Activated T-helper 2 cell treated with anti-CD3 and anti-CD28 coated beads, Interferon-gamma antibody, Interleukin-2, Interleukin-4, amounts not matched to agents 10 μg/mL and 5 μg/mL and 100 μg/mL, durations not matched to agents 14 hours and 24 hours and 36 hours (primary cell): ENCODE measurements around the gene GAREM1. TPM values are rescaled to one million over a fixed set of nuclear protein-coding genes. Genes with fewer than 3 reads are reported as not detected.

Source experiments
- DNase-seq: peaks from one replicate; pipeline ENCODE4 v3.0.0; 2021; ENCODE audit warnings: low spot score
- H3K27ac Mint-ChIP-seq: one replicate; pipeline ENCODE4 v1.8.0; 2021; ENCODE audit warnings: mixed read lengths
- H3K27me3 Mint-ChIP-seq: one replicate; pipeline ENCODE4 v1.8.0; 2021; ENCODE audit warnings: low read depth, mixed read lengths
- H3K36me3 Mint-ChIP-seq: one replicate; pipeline ENCODE4 v1.8.0; 2021; ENCODE audit warnings: low read depth, mixed read lengths
- H3K4me1 Mint-ChIP-seq: one replicate; pipeline ENCODE4 v1.8.0; 2021; ENCODE audit warnings: low read depth, mixed read lengths
- H3K4me3 Mint-ChIP-seq: one replicate; pipeline ENCODE4 v1.8.0; 2021; ENCODE audit warnings: low read depth, mild to moderate bottlenecking, moderate library complexity, mixed read lengths
- H3K9me3 Mint-ChIP-seq: one replicate; pipeline ENCODE4 v1.8.0; 2021; ENCODE audit warnings: mixed read lengths
- intact Hi-C: fragments of 100-400 bp; cut with micrococcal nuclease; formaldehyde crosslinking; loops from one replicate; pipeline ENCODE4 v1.15.1; 2023
- total RNA-seq: library from RNA; stranded (reverse); gene quantifications from 2 replicates; pipeline ENCODE4 v1.2.3, GENCODE V29; 2022

GAREM1 gene
- total RNA-seq, 1 donor from 2014 or later = not detected

DNA sequence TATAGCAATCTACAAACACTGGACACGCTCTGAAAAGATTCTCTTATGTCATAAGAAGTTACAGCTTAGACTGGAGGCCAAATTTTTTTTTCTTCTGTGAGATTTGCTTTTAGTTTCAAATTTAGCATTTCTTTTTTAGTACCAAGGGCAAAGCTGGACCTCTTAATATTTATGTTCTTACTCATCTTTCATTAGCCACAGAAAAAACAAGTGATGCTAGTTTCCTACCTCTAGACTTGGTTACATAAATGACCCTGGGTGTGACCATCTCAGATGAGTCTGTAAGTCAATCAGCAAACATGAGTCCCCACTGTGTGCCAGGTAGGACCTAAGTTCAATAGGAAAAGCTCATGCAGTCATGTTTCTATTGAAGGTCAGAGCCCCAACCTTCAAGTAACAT lies 186.4 kb downstream of the GAREM1 start:
- Mint-ChIP-seq H3K36me3 (no peaks in the 10 kb centered on the region), H3K27me3 (peaks cover 2% of the 10 kb centered on the region), H3K4me3 (no peak overlapping the region), H3K27ac (no peak overlapping the region), H3K4me1 (no peaks in the 10 kb centered on the region), H3K9me3 (no peaks in the 10 kb centered on the region)
- intact Hi-C loops = loop anchor here (10.0 kb wide), 1 partner anchor 191 kb away; the partner anchor contains the start of gene GAREM1
- DNase-seq = no peak

DNA sequence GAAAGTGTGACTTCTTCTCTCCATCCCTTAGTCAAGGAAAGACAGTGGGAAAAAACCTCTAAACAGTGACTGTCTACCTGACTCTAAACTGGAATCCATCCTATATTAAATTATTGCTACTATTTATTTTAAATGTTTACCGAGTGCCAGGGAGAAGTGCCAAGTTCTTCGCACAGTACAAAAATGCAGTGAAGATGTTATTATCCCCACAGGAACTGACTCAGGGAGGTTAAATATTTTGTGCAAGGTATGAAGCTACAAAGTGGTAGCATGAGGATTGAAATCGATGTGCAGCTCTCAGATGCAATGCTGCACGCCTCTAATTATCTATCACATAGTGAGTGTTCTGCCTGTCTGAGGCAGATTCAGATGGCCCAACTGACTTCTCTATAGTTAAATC lies 189.8 kb downstream of the GAREM1 start:
- no peaks in the 10 kb centered on the region for H3K36me3 Mint-ChIP-seq
- H3K4me1 Mint-ChIP-seq = peaks cover 1% of the 10 kb centered on the region
- H3K27me3 Mint-ChIP-seq = peaks cover 17% of the 10 kb centered on the region
- H3K9me3 Mint-ChIP-seq = no peaks in the 10 kb centered on the region
- no peak overlapping the region for H3K27ac Mint-ChIP-seq
- intact Hi-C loops = loop anchor here (10.0 kb wide), 1 partner anchor 194 kb away; the partner anchor contains the start of gene GAREM1
- DNase-seq = no peak
- H3K4me3 Mint-ChIP-seq = no peak overlapping the region

DNA sequence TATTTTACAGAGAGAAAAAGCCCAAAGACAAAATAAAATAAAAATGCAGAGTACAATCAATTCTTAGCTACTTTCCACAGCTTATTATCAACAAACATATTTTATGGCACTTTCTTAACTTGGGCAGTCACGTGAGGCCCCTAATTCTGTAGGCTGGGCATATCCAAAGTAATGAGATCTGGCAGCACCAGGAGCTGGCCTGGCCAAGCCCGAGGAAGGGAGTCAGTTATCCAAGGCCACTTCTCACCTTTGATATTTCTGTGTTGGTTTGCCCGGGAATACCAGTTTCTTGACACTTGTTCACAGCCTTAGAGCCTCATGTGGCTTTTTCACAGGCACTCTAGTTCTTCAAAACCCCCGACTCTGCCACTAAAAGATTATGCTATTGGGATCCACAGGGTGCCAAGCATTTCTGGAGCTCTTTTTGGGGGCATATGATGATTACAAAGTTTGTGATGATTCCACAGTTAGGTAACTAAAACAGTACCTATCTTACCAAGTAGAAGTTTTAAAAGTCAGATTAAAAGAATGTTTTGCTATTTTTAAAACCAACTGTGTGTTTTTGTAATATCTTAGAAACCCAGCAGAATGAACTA lies 190.4 kb downstream of the GAREM1 start:
- Mint-ChIP-seq H3K36me3 (no peaks in the 10 kb centered on the region), H3K4me3 (no peak overlapping the region), H3K27me3 (peaks cover 17% of the 10 kb centered on the region), H3K9me3 (no peaks in the 10 kb centered on the region), H3K27ac (no peak overlapping the region), H3K4me1 (peaks cover 1% of the 10 kb centered on the region)
- intact Hi-C loops = loop anchor here (10.0 kb wide), 1 partner anchor 195 kb away; the partner anchor contains the start of gene GAREM1
- no peak for DNase-seq

DNA sequence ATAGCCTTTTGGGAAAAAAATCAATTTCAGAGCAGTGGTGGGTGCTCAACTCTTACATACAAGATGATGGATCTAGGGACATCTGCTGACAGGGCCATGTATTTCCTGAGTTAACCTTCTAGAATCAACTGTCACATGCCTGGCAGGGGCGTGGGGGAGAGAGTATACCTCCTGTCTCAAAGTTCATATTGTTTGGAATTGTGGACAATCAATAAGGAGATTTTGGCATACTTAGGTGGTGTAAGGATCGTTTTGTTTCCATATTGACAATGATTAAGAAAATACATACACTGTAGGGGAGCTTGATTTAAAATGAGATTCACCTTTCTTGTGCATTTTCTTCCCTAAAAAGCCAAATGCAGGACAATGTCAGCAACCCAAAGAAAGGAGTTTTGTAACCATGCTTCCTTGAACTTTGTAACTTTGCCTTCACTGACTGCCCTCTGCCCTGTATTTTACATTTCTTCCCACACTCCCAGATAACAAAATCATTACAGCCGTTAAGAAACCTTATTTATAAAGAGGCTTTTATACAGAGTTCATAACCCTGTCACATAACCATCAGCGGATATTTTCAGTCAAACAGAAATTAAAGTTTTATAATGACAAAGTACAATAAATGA lies 192.4 kb downstream of the GAREM1 start:
- Mint-ChIP-seq H3K27me3 (peaks cover 17% of the 10 kb centered on the region), H3K27ac (no peak overlapping the region), H3K4me1 (peaks cover 1% of the 10 kb centered on the region), H3K36me3 (no peaks in the 10 kb centered on the region), H3K9me3 (no peaks in the 10 kb centered on the region), H3K4me3 (no peak overlapping the region)
- no peak for DNase-seq
- intact Hi-C loops = loop anchor here (10.0 kb wide), 1 partner anchor 123 kb away; no protein-coding TSS in a partner anchor

DNA sequence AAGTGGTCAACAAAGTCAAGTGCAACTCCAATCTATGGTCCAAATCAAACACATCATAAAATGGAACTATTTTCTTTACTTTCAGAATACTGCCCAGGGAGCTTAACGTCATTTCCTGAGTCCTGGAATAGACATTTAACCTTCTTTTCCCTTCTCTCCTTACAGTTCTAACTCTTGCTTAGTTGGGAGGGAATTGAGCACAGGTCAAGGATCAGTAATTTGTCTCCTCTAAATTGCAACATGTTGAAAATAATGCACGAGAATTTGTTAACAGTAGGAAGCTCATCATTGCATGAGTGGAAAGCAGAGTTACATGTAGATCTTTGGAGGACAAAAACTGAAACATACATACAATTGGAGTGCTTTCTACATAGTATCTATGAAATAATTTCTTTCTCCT lies 193.1 kb downstream of the GAREM1 start:
- peaks cover 17% of the 10 kb centered on the region for H3K27me3 Mint-ChIP-seq
- DNase-seq = no peak
- H3K27ac Mint-ChIP-seq = no peak overlapping the region
- intact Hi-C loops = loop anchor here (10.0 kb wide), 1 partner anchor 123 kb away; no protein-coding TSS in a partner anchor
- no peak overlapping the region for H3K4me3 Mint-ChIP-seq
- peaks cover 1% of the 10 kb centered on the region for H3K4me1 Mint-ChIP-seq
- H3K9me3 Mint-ChIP-seq = no peaks in the 10 kb centered on the region
- H3K36me3 Mint-ChIP-seq = no peaks in the 10 kb centered on the region

DNA sequence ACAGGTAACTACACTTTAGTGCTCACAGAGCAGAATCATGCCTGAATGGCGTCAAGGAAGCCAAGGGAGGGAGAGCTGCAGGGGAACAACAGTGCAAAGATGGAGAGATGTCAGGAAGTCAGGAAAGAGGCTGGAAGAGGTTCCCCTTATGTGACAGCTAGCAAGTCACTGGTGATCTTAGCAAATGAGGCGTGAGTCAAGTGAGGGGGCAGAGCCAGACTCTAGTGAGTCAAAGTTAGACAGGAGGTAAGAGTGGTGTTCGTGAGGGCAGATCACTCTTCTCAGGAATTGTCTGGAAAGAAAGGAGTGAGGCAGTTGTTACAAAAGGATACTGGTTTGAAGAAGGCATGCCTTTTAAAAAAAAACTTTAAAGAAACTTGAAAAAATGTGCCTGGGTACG lies 193.8 kb downstream of the GAREM1 start:
- no peak for DNase-seq
- Mint-ChIP-seq H3K27ac (no peak overlapping the region), H3K36me3 (no peaks in the 10 kb centered on the region), H3K4me3 (no peak overlapping the region), H3K9me3 (no peaks in the 10 kb centered on the region), H3K27me3 (peaks cover 17% of the 10 kb centered on the region), H3K4me1 (peaks cover 1% of the 10 kb centered on the region)
- intact Hi-C loops = loop anchor here (10.0 kb wide), 1 partner anchor 122 kb away; no protein-coding TSS in a partner anchor

DNA sequence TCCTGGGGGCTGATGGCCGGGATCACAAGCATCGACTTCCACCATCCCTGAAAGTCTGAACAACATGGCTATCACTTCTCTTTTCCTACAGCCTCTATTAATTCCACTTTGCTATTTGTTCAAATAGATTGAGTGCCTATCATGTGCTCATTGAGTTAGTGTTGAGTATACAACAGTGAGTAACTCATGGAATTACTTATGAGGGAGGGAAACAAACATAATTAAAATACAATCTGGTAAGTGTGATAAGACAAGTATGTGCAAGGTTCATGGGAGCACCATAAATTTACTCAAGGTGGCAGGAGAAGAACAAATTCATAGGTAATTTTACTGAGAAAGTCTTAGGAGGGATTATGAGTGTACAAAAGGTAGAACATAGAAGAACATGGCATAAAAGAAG lies 194.4 kb downstream of the GAREM1 start:
- H3K4me1 Mint-ChIP-seq = peaks cover 1% of the 10 kb centered on the region

DNA sequence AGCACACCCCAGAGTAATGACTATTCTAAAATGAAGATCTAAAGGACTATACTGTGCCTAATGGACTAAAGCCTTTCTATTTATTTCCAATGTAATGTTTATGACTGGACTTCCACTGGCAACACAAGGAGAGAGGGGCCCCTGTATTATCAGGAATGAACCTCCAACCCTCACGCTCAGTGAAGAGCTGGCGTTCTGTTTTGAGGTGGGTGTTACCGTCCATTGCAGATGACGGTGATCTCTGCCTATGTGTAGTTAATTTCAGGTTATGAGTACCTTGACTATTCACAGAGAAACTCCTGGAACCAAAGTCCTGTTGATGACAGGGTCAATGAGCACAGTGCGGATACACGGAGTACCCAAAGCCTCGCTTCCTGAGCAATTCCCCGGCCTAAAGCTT lies 195.5 kb downstream of the GAREM1 start:
- Mint-ChIP-seq H3K9me3 (no peaks in the 10 kb centered on the region), H3K27ac (no peak overlapping the region), H3K27me3 (peaks cover 17% of the 10 kb centered on the region), H3K4me1 (peaks cover 1% of the 10 kb centered on the region), H3K36me3 (no peaks in the 10 kb centered on the region), H3K4me3 (no peak overlapping the region)
- intact Hi-C loops = loop anchor here (10.0 kb wide), 1 partner anchor 120 kb away; no protein-coding TSS in a partner anchor
- DNase-seq = no peak

More for the DNA sequence above, 194.4 kb downstream of the GAREM1 start:
- Mint-ChIP-seq H3K9me3 (no peaks in the 10 kb centered on the region), H3K27me3 (peaks cover 17% of the 10 kb centered on the region), H3K27ac (no peak overlapping the region), H3K36me3 (no peaks in the 10 kb centered on the region), H3K4me3 (no peak overlapping the region)
- intact Hi-C loops = loop anchor here (10.0 kb wide), 1 partner anchor 121 kb away; no protein-coding TSS in a partner anchor
- DNase-seq = no peak

DNA sequence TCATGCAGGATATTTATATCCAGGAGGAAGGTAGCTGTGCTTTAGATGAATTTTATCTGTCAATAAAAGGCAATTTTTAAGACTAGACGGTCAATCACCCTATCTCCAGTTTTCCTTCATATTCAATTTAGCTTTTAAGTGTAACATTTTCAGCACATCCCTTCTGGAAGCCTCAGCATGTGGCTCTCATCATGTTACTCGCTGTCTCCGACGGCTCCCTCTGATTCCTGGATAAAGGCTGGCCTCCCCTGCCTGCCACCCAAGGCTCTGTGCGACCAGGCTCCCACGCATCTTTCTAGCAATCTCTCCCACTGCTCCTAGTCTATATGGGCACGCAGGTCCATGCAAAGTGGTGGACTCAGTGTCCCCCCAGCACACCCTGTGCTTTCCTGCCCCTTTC lies 196.4 kb downstream of the GAREM1 start:
- Mint-ChIP-seq H3K4me3 (no peak overlapping the region), H3K36me3 (no peaks in the 10 kb centered on the region), H3K27ac (no peak overlapping the region), H3K4me1 (peaks cover 1% of the 10 kb centered on the region), H3K27me3 (peaks cover 17% of the 10 kb centered on the region), H3K9me3 (no peaks in the 10 kb centered on the region)
- DNase-seq = no peak
- intact Hi-C loops = loop anchor here (10.0 kb wide), 1 partner anchor 120 kb away; no protein-coding TSS in a partner anchor

DNA sequence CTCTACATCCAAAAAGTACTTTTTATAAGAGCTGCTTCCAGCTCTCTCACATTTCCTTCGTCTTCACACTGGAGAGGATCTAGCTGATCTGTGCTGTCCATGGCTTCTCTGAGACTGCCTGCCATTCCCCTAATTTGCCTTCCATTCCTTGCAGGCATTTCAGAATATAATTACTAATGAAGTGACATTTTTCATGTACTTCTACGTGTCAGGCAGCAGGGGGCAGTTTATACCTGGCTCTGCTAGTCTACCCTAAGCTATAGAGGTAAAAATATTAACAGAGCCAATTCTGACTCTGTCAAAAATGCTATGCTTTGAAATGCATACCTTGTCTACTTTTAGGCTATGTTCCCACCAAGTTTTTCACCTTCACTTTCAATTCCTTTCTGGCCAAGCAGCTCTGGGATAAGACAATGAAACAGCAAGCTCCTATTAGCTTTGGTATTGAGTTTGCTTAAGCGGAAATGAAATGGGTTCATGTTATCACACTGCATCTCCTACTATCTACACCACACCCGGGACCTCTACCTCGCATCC lies 198.9 kb downstream of the GAREM1 start:
- Mint-ChIP-seq H3K27ac (no peak overlapping the region), H3K9me3 (no peaks in the 10 kb centered on the region), H3K4me1 (no peaks in the 10 kb centered on the region), H3K27me3 (peaks cover 6% of the 10 kb centered on the region), H3K36me3 (no peaks in the 10 kb centered on the region), H3K4me3 (no peak overlapping the region)
- no peak for DNase-seq
- intact Hi-C loops = loop anchor here (1.0 to 10.0 kb wide), 2 partner anchors 117 to 281 kb away; no protein-coding TSS in a partner anchor

DNA sequence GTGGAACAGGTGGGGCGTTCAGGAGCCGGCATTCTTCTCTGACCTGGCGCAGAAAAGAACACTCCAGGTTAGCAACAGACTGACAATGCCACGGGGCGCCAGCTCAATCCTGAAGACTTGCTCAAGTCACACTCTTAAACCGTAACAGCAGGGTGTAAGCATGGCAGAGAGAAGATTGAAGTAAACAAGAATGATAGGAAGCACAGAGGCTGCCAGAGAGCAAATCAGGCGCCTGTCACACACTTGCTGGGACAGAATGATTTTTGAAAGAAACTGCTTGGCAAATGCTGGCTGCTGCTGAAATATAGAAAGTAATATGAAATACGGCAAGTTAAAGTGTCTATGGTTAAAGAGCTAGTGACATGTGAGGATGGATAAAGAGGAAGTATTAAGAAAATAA lies 200.3 kb downstream of the GAREM1 start:
- Mint-ChIP-seq H3K9me3 (no peaks in the 10 kb centered on the region), H3K4me1 (no peaks in the 10 kb centered on the region), H3K27ac (no peak overlapping the region), H3K27me3 (no peaks in the 10 kb centered on the region), H3K36me3 (no peaks in the 10 kb centered on the region), H3K4me3 (no peak overlapping the region)
- intact Hi-C loops = loop anchor here (10.0 kb wide), 1 partner anchor 116 kb away; no protein-coding TSS in a partner anchor
- DNase-seq = no peak

DNA sequence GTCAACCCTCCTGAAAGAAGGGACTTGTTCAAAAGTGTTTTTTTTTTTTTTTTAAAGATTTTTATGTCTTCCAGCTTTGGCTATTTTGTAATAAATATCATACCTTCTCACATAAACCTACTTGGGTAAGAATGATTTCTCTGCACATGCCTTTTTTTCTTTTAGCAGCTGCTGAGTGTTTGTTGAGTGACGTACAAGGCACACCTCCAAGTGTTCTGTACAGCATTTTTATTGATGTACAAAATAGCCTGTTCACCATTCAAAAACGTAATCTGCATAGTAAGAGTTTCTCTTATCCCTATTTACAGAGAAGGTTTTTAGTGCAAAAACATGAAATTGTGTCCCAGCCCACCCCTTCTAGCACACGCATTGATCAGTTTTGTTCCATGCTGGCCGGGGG lies 203.2 kb downstream of the GAREM1 start:
- no peak overlapping the region for H3K27ac Mint-ChIP-seq
- H3K36me3 Mint-ChIP-seq = no peaks in the 10 kb centered on the region
- intact Hi-C loops = no loop called here
- DNase-seq = no peak
- peaks cover 8% of the 10 kb centered on the region for H3K27me3 Mint-ChIP-seq
- no peaks in the 10 kb centered on the region for H3K9me3 Mint-ChIP-seq
- H3K4me1 Mint-ChIP-seq = no peaks in the 10 kb centered on the region
- H3K4me3 Mint-ChIP-seq = no peak overlapping the region

DNA sequence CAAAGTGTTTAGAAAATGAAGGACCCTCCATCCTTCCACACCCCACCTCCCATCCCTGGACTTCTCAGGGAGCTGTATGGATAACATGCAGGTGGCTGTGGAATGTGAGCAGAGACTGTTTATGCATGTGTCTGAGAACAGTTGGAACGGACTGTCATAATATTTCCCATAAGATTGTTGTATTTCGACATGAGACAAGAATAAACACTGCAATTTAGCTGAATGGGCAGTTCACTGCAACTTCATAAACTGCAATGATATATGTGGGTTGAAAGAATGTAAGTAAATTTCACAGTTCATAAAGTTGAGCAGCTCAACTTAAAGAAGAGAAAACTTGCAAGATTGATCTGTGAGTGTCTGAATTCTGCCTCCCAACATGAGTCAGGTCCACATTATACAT lies 206.3 kb downstream of the GAREM1 start:
- H3K9me3 Mint-ChIP-seq = no peaks in the 10 kb centered on the region
- no peak for DNase-seq
- no peaks in the 10 kb centered on the region for H3K4me1 Mint-ChIP-seq
- intact Hi-C loops = no loop called here
- peaks cover 11% of the 10 kb centered on the region for H3K27me3 Mint-ChIP-seq
- H3K27ac Mint-ChIP-seq = no peak overlapping the region
- no peak overlapping the region for H3K4me3 Mint-ChIP-seq
- no peaks in the 10 kb centered on the region for H3K36me3 Mint-ChIP-seq
